NK-92 treated with Interleukin-12 subunit alpha and Interleukin-12 subunit beta, amount 100 ng/mL, for 24 hours (cell line): ENCODE measurements around the gene GALNT7.

ENCODE experiments used
- DNase-seq: peaks from one replicate; lab custom pipeline; 2025; lab: John Stamatoyannopoulos, UW

Gene GALNT7

GRCh38 chr4:173347467-173347866 is 178.9 kb downstream of the GALNT7 start:
- DNase-seq = no peak

- DNase-seq = no peak
Observed at GRCh38 chr4:173357939-173358338, 189.3 kb downstream of the GALNT7 start.

- no peak for DNase-seq
Observed at GRCh38 chr4:173360587-173361221, 192.1 kb downstream of the GALNT7 start.

- no peak for DNase-seq
Observed at GRCh38 chr4:173362666-173363065, 194.1 kb downstream of the GALNT7 start.

GRCh38 chr4:173365359-173365996 is 196.9 kb downstream of the GALNT7 start:
- DNase-seq = no peak

GRCh38 chr4:173367285-173367684 is 198.7 kb downstream of the GALNT7 start:
- DNase-seq = no peak

GRCh38 chr4:173367946-173368345 is 199.3 kb downstream of the GALNT7 start:
- DNase-seq = no peak

- peak; percentile 55 for DNase-seq
Observed at GRCh38 chr4:173370130-173370476, 201.5 kb downstream of the GALNT7 start.

- DNase-seq = peak; percentile 92
Observed at GRCh38 chr4:173370477-173371291, 202.1 kb downstream of the GALNT7 start, which contains the start of gene SAP30. Gene SAP30 (plus strand): TSS chr4:173370954. CDS start chr4:173371183, 229 bp downstream.

GRCh38 chr4:173371292-173372192 is 202.9 kb downstream of the GALNT7 start:
- DNase-seq = peak; percentile 44
